Measurements from ENCODE around the gene LIN28A. TPM values are rescaled to one million over a fixed set of nuclear protein-coding genes. Genes with fewer than 3 reads are reported as not detected.

The LIN28A gene
- total RNA-seq, 4 donors from 2014 or later, result not detected

DNA sequence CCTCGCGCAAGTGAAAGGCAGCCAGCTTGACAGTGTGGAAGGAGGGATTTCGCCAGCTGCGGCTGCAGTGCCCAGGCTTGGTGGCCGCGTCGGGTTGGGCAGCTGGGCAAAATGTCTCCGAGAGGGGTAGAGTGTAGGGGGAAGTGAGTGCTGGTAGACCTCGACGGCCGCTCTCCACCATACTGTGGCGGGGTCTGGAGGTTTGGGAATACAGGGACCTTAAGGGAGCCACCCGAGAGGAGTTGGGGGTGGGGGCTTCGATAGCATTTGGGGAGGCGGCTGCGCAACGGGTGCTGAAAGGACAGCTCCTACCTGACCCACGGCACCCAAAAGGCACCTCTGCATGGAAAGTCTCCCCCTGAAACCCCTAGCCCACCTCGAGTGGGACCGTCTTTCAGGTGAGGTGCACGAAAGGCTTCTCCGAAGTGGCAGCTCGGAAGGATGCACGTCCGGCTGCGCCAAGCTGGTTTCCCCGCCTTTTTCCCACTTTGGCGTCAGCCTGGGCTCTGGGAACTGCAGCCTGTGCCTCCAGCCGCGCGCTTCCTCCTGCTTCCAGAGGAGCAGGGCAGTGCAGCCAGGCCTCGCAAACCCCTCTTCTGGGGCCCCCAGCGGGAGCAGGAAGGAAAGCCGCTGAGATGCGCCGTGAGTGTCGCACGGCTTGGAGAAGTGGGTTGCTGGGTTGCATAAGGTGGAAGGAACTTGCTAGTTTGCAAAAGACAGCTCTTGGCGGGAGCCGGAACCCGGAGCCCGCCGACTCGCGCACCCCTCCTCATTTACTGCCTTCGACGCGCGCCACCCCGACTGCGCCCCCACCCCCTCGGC is 61.1 kb downstream of the LIN28A start:
- Histone ChIP-seq H3K9me3 (no peaks in the 10 kb centered on the region), H3K27ac (peak overlapping the region in 3 of 4 donors; percentile 99 to 100 (median 100)), H3K4me1 (peaks cover 0 to 37% (median 15%) of the 10 kb centered on the region in 3 donors), H3K36me3 (peaks cover 0 to 54% of the 10 kb centered on the region in 2 donors), H3K27me3 (no peaks in the 10 kb centered on the region), H3K4me3 (peak overlapping the region; percentile 70 to 100)
- WGBS, 2 donors (ENCODE audit: low coverage in 1 of 2), result 0% methylated on average over 7 to 12 of the region's 52 CpGs
- peak in 1 of 4 experiments; percentile 5 for TF ChIP-seq CTCF (IDR thresholded peaks at IDR 0.05)
- TF ChIP-seq POLR2A (IDR thresholded peaks at IDR 0.05), result no peak
- peak; percentile 50 for ATAC-seq

GRCh38 chr1:26472320-26472900 is 61.8 kb downstream of the LIN28A start, which contains the start of gene HMGN2:
Gene HMGN2 (plus strand): TSS chr1:26472440. CDS start chr1:26472613, 173 bp downstream.
- no peaks in the 10 kb centered on the region for H3K27me3 ChIP-seq
- WGBS, 2 donors (ENCODE audit: low coverage in 1 of 2), result no CpG with 5 or more reads among the region's 69 CpGs
- H3K27ac ChIP-seq, result peak within 1 kb of the TSS; percentile 89 to 100 (median 100)
- H3K9me3 ChIP-seq, result no peaks in the 10 kb centered on the region
- peaks cover 0 to 54% of the 10 kb centered on the region in 2 donors for H3K36me3 ChIP-seq
- peak within 1 kb of the TSS; percentile 70 to 100 for H3K4me3 ChIP-seq
- peak; percentile 78 for ATAC-seq
- TF ChIP-seq CTCF (IDR thresholded peaks at IDR 0.05), result no peak
- peak; percentile 22 to 45 for TF ChIP-seq POLR2A (IDR thresholded peaks at IDR 0.05)
- peaks cover 0 to 37% (median 15%) of the 10 kb centered on the region in 3 donors for H3K4me1 ChIP-seq

DNA sequence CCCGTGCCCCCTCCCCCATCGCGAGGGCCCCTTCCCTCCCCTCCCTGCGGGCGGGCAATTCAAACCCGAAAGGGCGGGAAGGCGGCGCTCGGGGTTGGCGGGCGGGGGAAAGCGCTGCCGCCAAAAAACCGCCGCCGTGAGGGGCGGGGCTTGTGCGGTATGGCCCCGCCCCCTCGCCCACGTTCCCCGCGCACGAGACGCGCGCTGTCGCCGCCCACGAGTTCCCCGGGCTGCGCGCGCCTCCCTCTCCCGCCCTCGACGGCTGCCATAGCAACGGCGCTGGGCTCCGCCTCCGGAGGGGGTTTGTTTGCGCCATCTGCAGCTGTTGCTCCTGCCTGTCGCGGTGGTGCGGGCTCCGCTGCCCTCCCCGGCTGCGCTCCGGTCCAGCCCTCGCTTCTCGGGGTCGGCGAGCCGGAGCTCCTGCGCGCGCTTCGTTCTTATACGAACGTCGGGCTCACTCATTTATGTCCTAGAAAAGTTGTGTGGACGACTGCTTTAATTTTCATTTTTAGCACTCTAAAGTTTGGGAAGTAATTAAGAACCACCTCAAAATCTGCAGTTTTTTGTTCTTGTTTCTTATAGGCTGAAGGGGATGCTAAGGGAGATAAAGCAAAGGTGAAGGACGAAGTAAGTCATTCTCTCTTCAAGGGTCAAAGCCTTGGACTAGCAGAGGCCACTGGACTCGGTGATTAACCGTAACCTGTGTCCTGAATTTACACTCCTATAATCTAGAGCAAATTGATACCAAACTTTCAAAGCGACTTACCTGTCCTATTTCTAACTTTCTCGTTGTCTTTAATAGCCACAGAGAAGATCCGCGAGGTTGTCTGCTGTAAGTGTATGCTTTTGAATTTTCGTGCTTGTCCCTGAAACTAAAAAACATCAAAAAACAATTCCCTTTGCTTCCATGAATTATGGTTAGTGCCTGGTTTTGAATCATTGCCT is 62.6 kb downstream of the LIN28A start:
- peak; percentile 93 for ATAC-seq
- peak overlapping the region; percentile 89 to 100 (median 100) for H3K27ac ChIP-seq
- peak in 1 of 4 experiments; percentile 16 for TF ChIP-seq CTCF (IDR thresholded peaks at IDR 0.05)
- TF ChIP-seq POLR2A (IDR thresholded peaks at IDR 0.05), result peak in 1 of 2 donors; percentile 30
- peak; percentile 65 for TF ChIP-seq POLR2AphosphoS5 (IDR thresholded peaks at IDR 0.05)
- no peak for TF ChIP-seq EP300 (IDR thresholded peaks at IDR 0.05)
- 3 to 8% methylated on average over 27 to 32 of the region's 71 CpGs for WGBS, 2 donors (ENCODE audit: low coverage in 1 of 2)
- H3K36me3 ChIP-seq, result peaks cover 0 to 54% of the 10 kb centered on the region in 2 donors
- H3K4me3 ChIP-seq, result peak overlapping the region; percentile 70 to 100
- no peaks in the 10 kb centered on the region for H3K9me3 ChIP-seq
- no peaks in the 10 kb centered on the region for H3K27me3 ChIP-seq
- H3K4me1 ChIP-seq, result peaks cover 0 to 37% (median 15%) of the 10 kb centered on the region in 3 donors

DNA sequence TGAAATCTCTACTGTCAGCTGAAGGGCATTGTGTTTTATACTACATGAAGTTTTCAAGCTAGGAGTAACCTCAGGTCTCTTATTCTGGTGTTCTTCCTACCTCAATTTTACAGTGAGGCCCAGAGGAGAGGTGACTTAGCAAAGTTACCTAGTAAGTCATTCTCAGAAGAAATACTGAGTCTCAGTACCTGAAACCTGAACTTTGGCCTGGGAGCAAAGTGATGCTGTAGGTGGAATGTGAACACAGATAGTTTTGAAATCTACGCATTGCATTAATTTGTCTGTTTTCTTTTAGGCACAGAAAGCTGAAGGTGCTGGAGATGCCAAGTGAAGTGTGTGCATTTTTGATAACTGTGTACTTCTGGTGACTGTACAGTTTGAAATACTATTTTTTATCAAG is 64.2 kb downstream of the LIN28A start:
- ATAC-seq, result no peak
- WGBS, 2 donors (ENCODE audit: low coverage in 1 of 2), result 87 to 89% methylated on average over 1 of the region's 1 CpG
- H3K4me3 ChIP-seq, result no peak overlapping the region
- H3K9me3 ChIP-seq, result no peaks in the 10 kb centered on the region
- peaks cover 0 to 37% (median 15%) of the 10 kb centered on the region in 3 donors for H3K4me1 ChIP-seq
- no peak overlapping the region for H3K27ac ChIP-seq
- H3K27me3 ChIP-seq, result no peaks in the 10 kb centered on the region
- H3K36me3 ChIP-seq, result peaks cover 0 to 54% of the 10 kb centered on the region in 2 donors
- TF ChIP-seq CTCF (IDR thresholded peaks at IDR 0.05), result no peak
- no peak for TF ChIP-seq EP300 (IDR thresholded peaks at IDR 0.05)
- TF ChIP-seq POLR2AphosphoS5 (IDR thresholded peaks at IDR 0.05), result no peak
- no peak for TF ChIP-seq POLR2A (IDR thresholded peaks at IDR 0.05)

Measured in gastroesophageal sphincter (tissue), 4 donors.